HG02763 (cell line): ENCODE results near the gene ANKRD39.
"Not testable (repeated sequence)": the region's sequence is repeated elsewhere in the genome, so short reads cannot be mapped to it uniquely, and the experiment has no call there.

ENCODE experiments used
- ATAC-seq: cut with Tn5 transposase; IDR thresholded peaks from one replicate; pipeline ENCODE4 v1.9.1; 2021; ENCODE audit warnings: mild to moderate bottlenecking, moderate library complexity; ENCODE audit not compliant: unreplicated experiment

ANKRD39 gene

GRCh38 chr2:96810783-96811192 lies 47.0 kb downstream of the ANKRD39 start:
- ATAC-seq, result no peak

DNA sequence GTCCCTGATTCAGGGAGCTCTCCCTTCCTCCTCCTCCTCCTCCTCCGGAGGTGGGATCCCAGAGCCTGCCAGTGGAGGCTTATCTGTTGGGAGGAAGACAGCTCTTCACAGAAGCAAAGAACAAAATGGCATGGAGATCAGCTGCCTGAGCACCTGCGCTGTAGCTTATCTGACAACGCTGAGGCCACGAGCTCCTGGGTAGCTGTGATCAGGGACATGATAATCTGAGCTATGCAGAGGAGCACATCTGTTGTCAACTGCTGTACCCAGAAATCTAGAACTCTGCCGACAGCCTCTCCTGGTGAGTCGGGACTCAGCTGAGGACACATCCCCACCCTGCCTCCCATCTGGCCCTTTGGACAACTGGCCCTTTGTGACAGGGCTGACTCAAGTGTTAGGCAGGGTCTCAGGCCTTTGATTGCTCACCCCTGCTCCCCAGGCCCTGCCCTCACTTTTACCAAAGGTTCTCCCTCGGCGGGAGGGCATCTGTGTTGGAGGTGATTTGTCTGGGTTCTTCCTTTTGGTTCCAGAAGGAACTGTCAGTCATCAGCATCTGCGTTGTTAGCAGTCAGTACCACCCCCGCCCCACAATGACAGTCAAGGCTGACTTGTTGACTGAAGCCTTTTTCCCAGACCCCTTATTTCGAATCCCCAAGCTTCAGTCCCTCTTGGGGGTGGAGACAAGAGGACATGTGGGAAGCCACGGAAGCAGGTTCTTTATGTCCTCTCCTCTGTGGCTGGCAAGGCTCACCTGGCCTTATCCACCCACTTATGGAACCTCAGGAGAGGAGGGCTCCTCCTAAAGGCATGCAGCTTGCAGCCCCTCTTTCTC lies 47.6 kb downstream of the ANKRD39 start:
- no peak for ATAC-seq

- no peak for ATAC-seq
Observed at GRCh38 chr2:96809216-96809882, 48.5 kb downstream of the ANKRD39 start.

DNA sequence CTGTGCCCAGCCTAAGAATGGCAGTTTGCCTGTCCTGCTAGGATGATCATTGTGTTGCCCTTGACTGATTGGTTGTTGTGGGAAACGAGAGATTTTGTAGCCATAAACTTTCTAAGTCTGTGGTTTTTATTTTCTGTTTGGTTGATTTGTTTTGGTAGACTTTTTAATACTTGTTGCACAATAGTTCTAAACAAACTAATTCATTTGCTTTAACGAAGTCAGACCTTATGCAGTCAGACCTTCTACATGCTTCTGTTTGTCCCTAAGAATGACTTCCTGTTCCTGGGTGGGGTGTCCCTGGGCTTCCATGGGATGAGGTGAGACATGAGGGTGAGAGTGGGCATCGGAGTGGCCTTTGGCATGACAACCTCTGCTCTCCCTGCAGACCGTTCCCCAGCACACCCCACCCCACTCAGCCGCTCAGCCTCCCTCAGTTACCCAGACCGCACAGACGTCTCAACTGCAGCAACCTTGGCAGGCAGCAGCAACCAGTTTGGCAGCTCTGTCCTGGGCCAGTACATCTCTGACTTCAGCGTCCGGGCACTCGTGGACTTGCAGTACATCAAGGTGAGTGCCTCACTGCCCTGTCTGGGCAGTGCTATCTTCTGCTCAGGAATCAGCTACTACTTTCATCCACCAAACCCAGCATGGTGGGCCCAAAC lies 49.5 kb downstream of the ANKRD39 start:
- ATAC-seq, result no peak

- no peak for ATAC-seq
Observed at GRCh38 chr2:96807127-96807471, 50.7 kb downstream of the ANKRD39 start.

DNA sequence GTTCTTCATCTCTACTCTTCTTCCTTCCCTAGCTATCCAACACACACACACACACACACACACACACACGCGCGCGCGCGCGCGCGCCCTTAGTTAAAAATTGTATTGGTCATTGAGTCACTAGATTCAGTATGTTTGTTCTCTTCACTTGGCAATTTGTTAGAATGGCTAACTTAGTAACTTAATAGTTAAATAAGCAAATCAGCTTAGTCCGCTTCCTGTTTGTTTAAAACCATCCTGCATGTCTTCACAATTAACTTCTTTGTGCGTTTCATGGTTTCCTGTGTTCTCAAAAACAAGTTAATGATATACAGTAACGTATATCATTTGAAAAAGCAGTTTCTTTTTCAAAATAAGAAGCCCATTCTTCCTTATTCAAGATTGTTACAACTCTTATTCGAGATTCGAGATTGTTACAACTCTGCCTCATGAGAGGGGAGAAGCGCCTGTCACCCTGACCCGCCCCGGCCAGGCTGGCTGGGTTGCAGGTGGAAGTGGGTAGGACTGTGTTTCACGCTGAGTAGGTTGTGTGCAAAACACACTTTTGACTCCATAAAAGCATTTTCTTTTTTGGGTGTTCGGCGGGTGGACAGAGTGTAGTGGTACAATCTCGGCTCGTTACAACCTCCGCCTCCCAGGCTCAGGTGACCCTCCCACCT lies 51.2 kb downstream of the ANKRD39 start:
- ATAC-seq, result peak; percentile 48

- not testable (repeated sequence) for ATAC-seq
Observed at GRCh38 chr2:96805946-96806345, 51.9 kb downstream of the ANKRD39 start.

DNA sequence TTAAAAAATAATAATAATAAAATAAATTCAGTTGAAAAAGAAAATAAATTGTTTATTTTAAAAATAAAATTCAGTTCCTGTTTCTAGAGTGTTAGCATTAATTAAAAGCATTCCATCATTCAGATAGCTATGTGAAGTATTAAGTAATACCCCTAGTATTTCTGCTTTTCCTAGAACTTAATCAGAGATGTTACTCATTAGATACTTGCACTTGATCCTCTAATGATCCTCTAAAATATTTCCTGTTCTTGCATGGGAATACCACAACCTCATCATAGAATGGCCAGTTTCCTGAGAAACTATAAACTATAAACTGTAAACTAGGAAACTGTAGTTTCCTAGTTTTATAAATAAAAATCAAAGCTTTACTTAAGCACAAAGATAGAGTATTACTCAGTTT lies 52.8 kb downstream of the ANKRD39 start:
- no peak for ATAC-seq

GRCh38 chr2:96802721-96803120 lies 55.1 kb downstream of the ANKRD39 start:
- no peak for ATAC-seq

DNA sequence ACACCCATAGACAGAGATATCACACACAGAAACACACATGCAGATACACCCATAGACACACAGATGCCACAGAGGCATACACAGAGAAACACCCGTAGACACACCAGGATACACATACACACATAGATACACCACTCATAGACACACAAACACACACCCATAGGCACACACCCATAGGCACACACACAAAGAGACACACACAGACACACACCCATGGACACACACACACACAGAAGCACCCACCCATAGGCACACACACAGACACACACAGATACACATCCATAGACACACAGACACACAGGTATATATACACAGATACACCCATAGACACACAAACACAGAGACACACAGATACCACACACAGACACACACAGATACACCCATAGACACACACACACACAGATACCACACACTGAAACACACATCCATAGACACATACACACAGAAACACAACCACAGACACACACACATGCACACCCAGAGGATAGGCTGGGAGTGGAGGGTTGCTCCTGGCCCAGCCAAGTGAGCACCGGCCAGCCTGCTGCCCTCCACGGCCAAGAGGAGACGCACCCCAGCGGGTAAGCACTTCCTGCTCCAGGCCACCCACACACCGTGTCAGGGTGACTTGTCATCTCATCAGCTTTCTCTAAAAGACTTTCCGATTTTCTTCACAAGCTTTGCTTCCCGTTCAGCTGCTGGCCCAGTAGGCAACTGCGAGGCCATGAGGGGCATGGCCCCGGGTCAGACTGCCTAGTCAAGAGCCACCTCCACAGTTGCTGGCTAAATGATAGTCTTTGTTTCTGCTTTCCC lies 55.8 kb downstream of the ANKRD39 start:
- no peak for ATAC-seq

- peak; percentile 83 for ATAC-seq
Observed at GRCh38 chr2:96801005-96801785, 56.6 kb downstream of the ANKRD39 start.

DNA sequence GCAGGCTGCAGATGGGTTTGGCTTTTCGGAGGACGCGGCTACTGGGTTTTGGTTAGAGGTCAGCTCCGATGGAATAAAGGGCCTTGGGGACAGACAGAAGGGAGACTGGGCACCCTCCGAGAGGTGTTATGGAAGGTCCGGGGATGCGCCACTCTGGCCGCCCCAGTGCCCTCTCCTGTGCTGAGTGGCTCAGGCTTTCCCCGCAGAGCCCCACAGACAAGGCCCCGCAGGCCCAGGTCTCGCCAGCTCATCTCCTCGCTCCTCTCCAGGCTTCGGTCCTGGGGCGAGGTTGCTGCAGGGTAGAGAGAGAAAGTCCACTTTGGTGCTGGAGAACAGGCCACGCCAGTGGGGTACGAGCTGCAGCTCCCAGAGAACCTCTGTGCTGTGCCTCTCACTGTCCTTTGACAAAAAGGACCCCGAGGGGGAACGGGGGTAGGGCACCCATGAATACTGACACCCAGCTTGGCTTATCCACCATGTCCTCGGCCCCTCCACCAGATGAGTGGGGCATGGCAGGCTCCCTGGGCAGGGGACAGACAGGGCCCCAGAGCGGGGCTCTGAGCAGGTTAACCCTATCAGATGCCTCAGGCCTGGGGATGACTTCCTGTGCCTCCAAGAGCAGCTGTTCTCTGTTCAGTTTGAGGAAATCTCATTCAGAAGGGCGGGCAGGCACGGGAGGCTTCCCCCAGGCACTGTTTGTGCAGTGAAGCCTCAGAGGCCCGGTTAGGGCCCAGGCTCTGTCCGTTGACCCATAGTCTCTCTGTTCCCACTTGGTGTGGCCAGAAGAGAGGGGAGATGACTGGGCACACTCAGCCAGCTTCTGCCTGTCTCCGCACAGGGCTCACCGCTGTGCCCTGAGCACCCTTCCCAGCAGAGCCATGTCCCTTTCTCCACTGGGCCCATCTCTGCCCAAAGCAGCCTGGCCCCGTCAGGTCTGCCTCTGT lies 57.5 kb downstream of the ANKRD39 start:
- ATAC-seq, result peak; percentile 10

GRCh38 chr2:96799623-96799935 lies 58.2 kb downstream of the ANKRD39 start:
- ATAC-seq, result no peak

DNA sequence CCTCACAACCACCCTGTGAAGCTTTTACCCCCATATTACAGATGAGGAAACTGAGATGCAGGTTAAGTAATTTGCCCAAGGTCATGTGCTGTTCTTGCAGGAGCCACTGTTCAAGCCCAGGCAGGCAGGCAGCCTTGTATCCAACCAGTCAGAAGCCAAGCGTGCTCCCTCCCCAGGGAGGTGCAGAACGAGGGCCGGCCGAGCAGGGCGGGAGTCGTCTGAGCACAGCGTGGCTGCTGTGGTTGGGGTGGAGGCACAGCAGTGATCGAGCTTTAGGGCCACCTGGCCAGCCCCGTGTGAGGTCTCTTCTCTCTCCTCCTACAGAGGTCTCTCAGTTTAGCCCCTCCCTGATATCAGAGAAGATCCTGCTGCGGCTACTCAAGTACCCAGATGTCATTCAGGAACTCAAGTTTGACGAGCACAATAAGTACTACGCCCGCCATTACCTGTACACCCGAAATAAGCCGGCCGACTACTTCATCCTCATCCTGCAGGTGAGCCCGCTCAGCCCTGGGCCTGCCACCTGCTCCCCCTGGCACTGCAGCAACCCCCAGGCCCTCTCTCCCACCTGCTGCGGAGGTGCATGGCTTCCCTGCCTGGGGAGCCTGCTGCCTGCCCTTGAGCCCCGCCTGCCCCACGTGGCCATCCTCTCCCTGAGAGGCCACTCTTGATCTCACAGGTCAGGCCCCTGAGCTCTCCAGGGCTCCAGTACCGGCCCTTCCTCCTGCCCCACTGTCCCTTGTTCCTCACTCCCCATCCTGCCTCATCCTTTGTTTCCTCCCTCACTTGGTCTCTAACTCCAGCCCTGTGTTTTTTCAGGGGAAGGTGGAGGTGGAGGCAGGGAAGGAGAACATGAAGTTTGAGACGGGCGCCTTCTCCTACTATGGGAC lies 58.8 kb downstream of the ANKRD39 start:
- no peak for ATAC-seq
